HEK293 (cell line): Measurements from ENCODE around the gene KRTDAP.
"Not testable (repeated sequence)": the region's sequence is repeated elsewhere in the genome, so short reads cannot be mapped to it uniquely, and the experiment has no call there.

Experiments used
- CTCF ChIA-PET: fragments of 350-600 bp; formaldehyde crosslinking; extraction: SDS; loops from one replicate; lab custom pipeline; 2021; ENCODE audit warnings: antibody characterized with exemption; lab: Yijun Ruan, JAX
- POLR2A ChIA-PET: fragments of 300-600 bp; formaldehyde crosslinking; extraction: SDS; loops from one replicate; lab custom pipeline; 2020; ENCODE audit warnings: antibody characterized with exemption, inconsistent platforms; lab: Yijun Ruan, JAX
- H3K27ac ChIP-seq: fragments of 200-500 bp; sonication (Bioruptor generic); 2 replicates; pipeline ENCODE4 v1.5.1; 2014; ENCODE audit warnings: low read depth, low read length, control low read depth, inconsistent platforms; ENCODE audit errors: extremely low read depth
- H3K36me3 ChIP-seq, 2 experiments: fragments of 200-500 bp in 1 of 2; sonication (Bioruptor generic) in 1 of 2; 1 replicate in 1 of 2; 2 replicates in 1 of 2; pipeline ENCODE4 v1.5.1; 2014 to 2017; ENCODE audit warnings: inconsistent platforms in 2 of 2, low read length in 2 of 2; ENCODE audit not compliant: control insufficient read depth in 2 of 2, insufficient read depth in 1 of 2
- H3K4me1 ChIP-seq: fragments of 200-500 bp; sonication (Bioruptor generic); 2 replicates; pipeline ENCODE4 v1.5.1; 2014; ENCODE audit warnings: mild to moderate bottlenecking, low read length, inconsistent platforms; ENCODE audit not compliant: control insufficient read depth, insufficient read depth
- H3K4me3 ChIP-seq: 2 replicates; pipeline ENCODE4 v1.5.1; 2011; ENCODE audit warnings: low read depth, mild to moderate bottlenecking, control low read depth, low read length, moderate library complexity
- H3K9me3 ChIP-seq: fragments of 200-500 bp; sonication (Bioruptor generic); 2 replicates; pipeline ENCODE4 v1.5.1; 2014; ENCODE audit warnings: low read depth, low read length, inconsistent platforms; ENCODE audit not compliant: control insufficient read depth, insufficient read depth
- HIC1 ChIP-seq: fragments of 450-650 bp; formaldehyde crosslinking; IDR thresholded peaks from 2 replicates; pipeline ENCODE4 v1.5.1; 2016; ENCODE audit warnings: missing biosample characterization, missing genetic modification characterization
- RBAK ChIP-seq: fragments of 450-650 bp; formaldehyde crosslinking; IDR thresholded peaks from 2 replicates; pipeline ENCODE4 v1.5.1; 2016; ENCODE audit warnings: missing biosample characterization, missing genetic modification characterization
- ZBTB1 ChIP-seq: fragments of 450-650 bp; formaldehyde crosslinking; IDR thresholded peaks from 2 replicates; pipeline ENCODE4 v1.5.1; 2016; ENCODE audit warnings: missing biosample characterization, missing genetic modification characterization
- ZBTB21 ChIP-seq: fragments of 450-650 bp; formaldehyde crosslinking; IDR thresholded peaks from 2 replicates; pipeline ENCODE4 v1.5.1; 2017; ENCODE audit warnings: missing biosample characterization, missing genetic modification characterization
- ZNF140 ChIP-seq: fragments of 450-650 bp; formaldehyde crosslinking; IDR thresholded peaks from 2 replicates; pipeline ENCODE4 v1.5.1; 2016; ENCODE audit warnings: missing biosample characterization, missing genetic modification characterization
- ZNF16 ChIP-seq: fragments of 450-650 bp; formaldehyde crosslinking; IDR thresholded peaks from 2 replicates; pipeline ENCODE4 v1.5.1; 2016; ENCODE audit warnings: low read depth, missing biosample characterization, missing genetic modification characterization
- ZNF19 ChIP-seq: fragments of 450-650 bp; formaldehyde crosslinking; IDR thresholded peaks from 2 replicates; pipeline ENCODE4; 2016; ENCODE audit warnings: missing biosample characterization, missing genetic modification characterization, low read depth
- ZNF223 ChIP-seq: fragments of 450-650 bp; formaldehyde crosslinking; IDR thresholded peaks from 2 replicates; pipeline ENCODE4 v1.5.1; 2016; ENCODE audit warnings: missing biosample characterization, missing genetic modification characterization
- ZNF24 ChIP-seq: fragments of 450-650 bp; formaldehyde crosslinking; IDR thresholded peaks from 2 replicates; pipeline ENCODE4 v1.5.1; 2016; ENCODE audit warnings: missing biosample characterization, missing genetic modification characterization
- ZNF394 ChIP-seq: fragments of 450-650 bp; formaldehyde crosslinking; IDR thresholded peaks from 2 replicates; pipeline ENCODE4 v1.5.1; 2016; ENCODE audit warnings: missing biosample characterization, missing genetic modification characterization, mild to moderate bottlenecking, moderate library complexity, borderline replicate concordance
- ZNF433 ChIP-seq: fragments of 450-650 bp; formaldehyde crosslinking; IDR thresholded peaks from 2 replicates; pipeline ENCODE4 v1.5.1; 2016; ENCODE audit warnings: missing biosample characterization, missing genetic modification characterization, low read depth
- ZNF501 ChIP-seq: fragments of 450-650 bp; formaldehyde crosslinking; IDR thresholded peaks from 2 replicates; pipeline ENCODE4 v1.5.1; 2016; ENCODE audit warnings: missing biosample characterization, missing genetic modification characterization
- ZNF514 ChIP-seq: fragments of 450-650 bp; formaldehyde crosslinking; IDR thresholded peaks from 2 replicates; pipeline ENCODE4 v1.5.1; 2016; ENCODE audit warnings: missing biosample characterization, missing genetic modification characterization
- ZNF530 ChIP-seq: fragments of 450-650 bp; formaldehyde crosslinking; IDR thresholded peaks from 2 replicates; pipeline ENCODE4 v1.5.1; 2016; ENCODE audit warnings: low read depth, missing biosample characterization, missing genetic modification characterization
- ZNF555 ChIP-seq: fragments of 450-650 bp; formaldehyde crosslinking; conservative IDR thresholded peaks from 2 replicates; pipeline ENCODE4 v1.5.1; 2017; ENCODE audit warnings: missing biosample characterization, mild to moderate bottlenecking, missing genetic modification characterization, inconsistent platforms
- ZNF560 ChIP-seq: fragments of 450-650 bp; formaldehyde crosslinking; IDR thresholded peaks from 2 replicates; pipeline ENCODE4 v1.5.1; 2017; ENCODE audit warnings: missing biosample characterization, missing genetic modification characterization, borderline replicate concordance
- ZNF623 ChIP-seq: fragments of 450-650 bp; formaldehyde crosslinking; IDR thresholded peaks from 2 replicates; pipeline ENCODE4 v1.5.1; 2016; ENCODE audit warnings: missing biosample characterization, missing genetic modification characterization
- ZNF629 ChIP-seq: fragments of 450-650 bp; formaldehyde crosslinking; IDR thresholded peaks from 2 replicates; pipeline ENCODE4 v1.5.1; 2017; ENCODE audit warnings: missing biosample characterization, missing genetic modification characterization
- ZNF639 ChIP-seq: fragments of 450-650 bp; formaldehyde crosslinking; IDR thresholded peaks from 2 replicates; pipeline ENCODE4 v1.5.1; 2016; ENCODE audit warnings: missing biosample characterization, missing genetic modification characterization
- ZNF791 ChIP-seq: fragments of 450-650 bp; formaldehyde crosslinking; IDR thresholded peaks from 2 replicates; pipeline ENCODE4 v1.5.1; 2016; ENCODE audit warnings: missing biosample characterization, missing genetic modification characterization
- ZXDB ChIP-seq: fragments of 450-650 bp; formaldehyde crosslinking; IDR thresholded peaks from 2 replicates; pipeline ENCODE4 v1.5.1; 2016; ENCODE audit warnings: missing biosample characterization, missing genetic modification characterization
- TF ChIP-seq, protein P1 (sequence below): fragments of 450-650 bp; formaldehyde crosslinking; IDR thresholded peaks from 2 replicates; pipeline ENCODE4 v1.5.1; 2016; ENCODE audit warnings: missing biosample characterization, missing genetic modification characterization
- TF ChIP-seq, protein P2 (sequence below): fragments of 450-650 bp; formaldehyde crosslinking; IDR thresholded peaks from 2 replicates; pipeline ENCODE4 v1.5.1; 2016; ENCODE audit warnings: missing biosample characterization, missing genetic modification characterization
- TF ChIP-seq, protein P3 (sequence below): fragments of 450-650 bp; formaldehyde crosslinking; conservative IDR thresholded peaks from 2 replicates; pipeline ENCODE4 v1.5.1; 2016; ENCODE audit warnings: low read depth, missing biosample characterization, missing genetic modification characterization

The KRTDAP gene

DNA sequence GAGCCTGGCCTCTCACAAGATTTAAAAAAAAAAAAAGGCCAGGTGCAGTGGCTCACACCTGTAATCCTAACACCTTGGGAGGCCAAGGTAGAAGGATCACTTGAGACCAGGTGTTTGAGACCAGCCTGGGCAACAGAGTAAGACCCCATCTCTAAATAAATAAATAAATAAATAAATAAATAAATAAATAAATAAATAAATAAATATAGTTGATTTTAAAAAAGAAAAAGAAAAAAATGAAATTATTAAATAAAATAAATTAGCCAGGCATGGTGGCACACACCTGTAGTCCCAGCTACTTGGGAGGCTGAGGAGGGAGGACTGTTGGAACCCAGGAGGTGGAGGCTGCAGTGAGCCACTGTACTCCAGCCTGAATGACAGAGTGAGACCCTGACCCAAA lies 28.5 kb downstream of the KRTDAP start:
- H3K27ac ChIP-seq, H3K4me3 ChIP-seq, H3K36me3 ChIP-seq, H3K4me1 ChIP-seq, POLR2A ChIA-PET, H3K9me3 ChIP-seq: not testable (repeated sequence)
- CTCF ChIA-PET = interaction anchor here (0.6 to 3.7 kb wide), 5 partner anchors 16 to 1205 kb away, joined by 3 to 28 read pairs (median 5); no protein-coding TSS in a partner anchor
- TF ChIP-seq ZNF19 = peak; percentile 21; the same call in 1 of the 2 replicates
- TF ChIP-seq ZXDB (tag by site-specific recombination) = peak; percentile 92
- peak; percentile 39; the same call in 1 of the 2 replicates for TF ChIP-seq HIC1 (tag by site-specific recombination)
- peak; percentile 35; the same call in 1 of the 2 replicates for TF ChIP-seq ZNF16 (tag by site-specific recombination)
- TF ChIP-seq ZNF629 (tag by site-specific recombination) = peak; percentile 77
- TF ChIP-seq RBAK = peak; percentile 69; the same call in 1 of the 2 replicates
- TF ChIP-seq ZNF433 (tag by site-specific recombination) = peak; percentile 96
- TF ChIP-seq ZNF514 (tag by site-specific recombination) = peak; percentile 77; the same call in 1 of the 2 replicates
- peak; percentile 47; the same call in 1 of the 2 replicates for TF ChIP-seq ZNF24
- 0 out of 2 replicates have a peak, but pooled peaks have one; percentile 76 for TF ChIP-seq ZNF501 (tag by site-specific recombination)
- peak; percentile 92 for TF ChIP-seq ZBTB1 (tag by site-specific recombination)
- TF ChIP-seq ZBTB21 (tag by site-specific recombination) = peak; percentile 83
- peak; percentile 100 for TF ChIP-seq ZNF555 (tag by site-specific recombination)
- TF ChIP-seq ZNF394 (tag by site-specific recombination) = peak; percentile 99
- peak; percentile 93 for TF ChIP-seq ZNF140 (tag by site-specific recombination)
- TF ChIP-seq ZNF791 = peak; percentile 72; the same call in 1 of the 2 replicates
- 0 out of 2 replicates have a peak, but pooled peaks have one; percentile 68 for TF ChIP-seq ZNF223 (tag by site-specific recombination)
- TF ChIP-seq, protein P1, sequence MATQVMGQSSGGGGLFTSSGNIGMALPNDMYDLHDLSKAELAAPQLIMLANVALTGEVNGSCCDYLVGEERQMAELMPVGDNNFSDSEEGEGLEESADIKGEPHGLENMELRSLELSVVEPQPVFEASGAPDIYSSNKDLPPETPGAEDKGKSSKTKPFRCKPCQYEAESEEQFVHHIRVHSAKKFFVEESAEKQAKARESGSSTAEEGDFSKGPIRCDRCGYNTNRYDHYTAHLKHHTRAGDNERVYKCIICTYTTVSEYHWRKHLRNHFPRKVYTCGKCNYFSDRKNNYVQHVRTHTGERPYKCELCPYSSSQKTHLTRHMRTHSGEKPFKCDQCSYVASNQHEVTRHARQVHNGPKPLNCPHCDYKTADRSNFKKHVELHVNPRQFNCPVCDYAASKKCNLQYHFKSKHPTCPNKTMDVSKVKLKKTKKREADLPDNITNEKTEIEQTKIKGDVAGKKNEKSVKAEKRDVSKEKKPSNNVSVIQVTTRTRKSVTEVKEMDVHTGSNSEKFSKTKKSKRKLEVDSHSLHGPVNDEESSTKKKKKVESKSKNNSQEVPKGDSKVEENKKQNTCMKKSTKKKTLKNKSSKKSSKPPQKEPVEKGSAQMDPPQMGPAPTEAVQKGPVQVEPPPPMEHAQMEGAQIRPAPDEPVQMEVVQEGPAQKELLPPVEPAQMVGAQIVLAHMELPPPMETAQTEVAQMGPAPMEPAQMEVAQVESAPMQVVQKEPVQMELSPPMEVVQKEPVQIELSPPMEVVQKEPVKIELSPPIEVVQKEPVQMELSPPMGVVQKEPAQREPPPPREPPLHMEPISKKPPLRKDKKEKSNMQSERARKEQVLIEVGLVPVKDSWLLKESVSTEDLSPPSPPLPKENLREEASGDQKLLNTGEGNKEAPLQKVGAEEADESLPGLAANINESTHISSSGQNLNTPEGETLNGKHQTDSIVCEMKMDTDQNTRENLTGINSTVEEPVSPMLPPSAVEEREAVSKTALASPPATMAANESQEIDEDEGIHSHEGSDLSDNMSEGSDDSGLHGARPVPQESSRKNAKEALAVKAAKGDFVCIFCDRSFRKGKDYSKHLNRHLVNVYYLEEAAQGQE = peak; percentile 90
- TF ChIP-seq, protein P2, sequence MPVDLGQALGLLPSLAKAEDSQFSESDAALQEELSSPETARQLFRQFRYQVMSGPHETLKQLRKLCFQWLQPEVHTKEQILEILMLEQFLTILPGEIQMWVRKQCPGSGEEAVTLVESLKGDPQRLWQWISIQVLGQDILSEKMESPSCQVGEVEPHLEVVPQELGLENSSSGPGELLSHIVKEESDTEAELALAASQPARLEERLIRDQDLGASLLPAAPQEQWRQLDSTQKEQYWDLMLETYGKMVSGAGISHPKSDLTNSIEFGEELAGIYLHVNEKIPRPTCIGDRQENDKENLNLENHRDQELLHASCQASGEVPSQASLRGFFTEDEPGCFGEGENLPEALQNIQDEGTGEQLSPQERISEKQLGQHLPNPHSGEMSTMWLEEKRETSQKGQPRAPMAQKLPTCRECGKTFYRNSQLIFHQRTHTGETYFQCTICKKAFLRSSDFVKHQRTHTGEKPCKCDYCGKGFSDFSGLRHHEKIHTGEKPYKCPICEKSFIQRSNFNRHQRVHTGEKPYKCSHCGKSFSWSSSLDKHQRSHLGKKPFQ (tag by site-specific recombination) = 0 out of 2 replicates have a peak, but pooled peaks have one; percentile 38
- peak; percentile 92 for TF ChIP-seq ZNF623 (tag by site-specific recombination)
- peak; percentile 73; the same call in 1 of the 2 replicates for TF ChIP-seq ZNF530 (tag by site-specific recombination)
- peak; percentile 78 for TF ChIP-seq ZNF639 (tag by site-specific recombination)
- peak; percentile 97 for TF ChIP-seq ZNF560
- TF ChIP-seq, protein P3, sequence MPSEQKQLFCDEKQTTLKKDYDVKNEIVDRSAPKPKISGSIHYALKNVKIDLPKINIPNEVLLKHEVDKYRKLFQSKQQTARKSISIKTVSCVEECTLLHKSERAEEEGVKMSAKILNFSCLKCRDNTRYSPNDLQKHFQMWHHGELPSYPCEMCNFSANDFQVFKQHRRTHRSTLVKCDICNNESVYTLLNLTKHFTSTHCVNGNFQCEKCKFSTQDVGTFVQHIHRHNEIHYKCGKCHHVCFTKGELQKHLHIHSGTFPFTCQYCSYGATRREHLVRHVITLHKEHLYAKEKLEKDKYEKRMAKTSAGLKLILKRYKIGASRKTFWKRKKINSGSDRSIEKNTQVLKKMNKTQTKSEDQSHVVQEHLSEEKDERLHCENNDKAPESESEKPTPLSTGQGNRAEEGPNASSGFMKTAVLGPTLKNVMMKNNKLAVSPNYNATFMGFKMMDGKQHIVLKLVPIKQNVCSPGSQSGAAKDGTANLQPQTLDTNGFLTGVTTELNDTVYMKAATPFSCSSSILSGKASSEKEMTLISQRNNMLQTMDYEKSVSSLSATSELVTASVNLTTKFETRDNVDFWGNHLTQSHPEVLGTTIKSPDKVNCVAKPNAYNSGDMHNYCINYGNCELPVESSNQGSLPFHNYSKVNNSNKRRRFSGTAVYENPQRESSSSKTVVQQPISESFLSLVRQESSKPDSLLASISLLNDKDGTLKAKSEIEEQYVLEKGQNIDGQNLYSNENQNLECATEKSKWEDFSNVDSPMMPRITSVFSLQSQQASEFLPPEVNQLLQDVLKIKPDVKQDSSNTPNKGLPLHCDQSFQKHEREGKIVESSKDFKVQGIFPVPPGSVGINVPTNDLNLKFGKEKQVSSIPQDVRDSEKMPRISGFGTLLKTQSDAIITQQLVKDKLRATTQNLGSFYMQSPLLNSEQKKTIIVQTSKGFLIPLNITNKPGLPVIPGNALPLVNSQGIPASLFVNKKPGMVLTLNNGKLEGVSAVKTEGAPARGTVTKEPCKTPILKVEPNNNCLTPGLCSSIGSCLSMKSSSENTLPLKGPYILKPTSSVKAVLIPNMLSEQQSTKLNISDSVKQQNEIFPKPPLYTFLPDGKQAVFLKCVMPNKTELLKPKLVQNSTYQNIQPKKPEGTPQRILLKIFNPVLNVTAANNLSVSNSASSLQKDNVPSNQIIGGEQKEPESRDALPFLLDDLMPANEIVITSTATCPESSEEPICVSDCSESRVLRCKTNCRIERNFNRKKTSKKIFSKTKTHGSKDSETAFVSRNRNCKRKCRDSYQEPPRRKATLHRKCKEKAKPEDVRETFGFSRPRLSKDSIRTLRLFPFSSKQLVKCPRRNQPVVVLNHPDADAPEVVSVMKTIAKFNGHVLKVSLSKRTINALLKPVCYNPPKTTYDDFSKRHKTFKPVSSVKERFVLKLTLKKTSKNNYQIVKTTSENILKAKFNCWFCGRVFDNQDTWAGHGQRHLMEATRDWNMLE (tag by site-specific recombination) = peak; percentile 99
